HG02938 (cell line): ENCODE results near the gene WASHC4.

Source experiments
- ATAC-seq: cut with Tn5 transposase; IDR thresholded peaks from one replicate; pipeline ENCODE4 v1.9.1; 2021; ENCODE audit warnings: mild to moderate bottlenecking, moderate library complexity; ENCODE audit not compliant: unreplicated experiment

WASHC4 gene

DNA sequence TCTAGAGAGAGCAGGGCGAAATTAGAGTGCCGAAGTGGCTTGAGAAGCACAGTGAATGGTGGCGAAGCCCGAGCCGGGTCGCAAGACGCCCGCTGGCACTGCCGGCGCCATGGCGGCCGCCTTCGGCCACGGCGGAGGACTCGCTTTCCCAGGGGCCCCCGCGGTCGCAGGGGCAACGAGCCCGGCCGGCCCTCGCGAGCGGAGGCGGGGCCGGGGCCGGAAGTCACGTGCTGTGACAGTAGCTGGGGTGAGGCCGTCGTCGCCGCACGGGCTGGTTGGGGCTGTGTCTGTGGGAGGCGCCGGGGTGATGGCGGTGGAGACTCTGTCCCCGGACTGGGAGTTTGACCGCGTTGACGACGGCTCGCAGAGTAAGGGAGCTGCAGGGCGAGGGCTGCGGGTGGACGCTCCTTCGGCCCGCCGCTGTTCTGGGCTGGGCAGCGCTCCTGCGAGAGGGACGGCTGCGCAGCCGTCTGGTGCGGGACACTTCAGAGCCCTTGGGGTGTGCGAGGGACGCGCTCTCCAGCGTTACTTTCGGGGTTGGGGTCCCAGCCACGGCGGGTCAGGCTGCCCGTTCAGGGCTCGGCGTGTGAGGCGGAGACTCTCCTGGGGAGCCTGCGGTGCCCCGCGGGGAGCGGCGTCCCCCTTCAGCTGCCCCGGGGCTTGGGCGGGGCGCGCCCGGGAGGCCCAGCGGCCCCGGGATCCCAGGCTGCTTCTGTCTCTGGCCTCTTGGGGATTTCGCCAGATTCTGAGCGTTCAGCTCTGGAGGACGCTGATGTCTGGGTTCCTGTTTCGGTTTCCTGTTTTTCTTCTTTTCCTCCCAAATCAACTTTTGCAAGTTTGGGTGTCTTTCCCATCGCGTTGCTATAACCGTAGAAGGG is at the start of gene WASHC4:
WASHC4 (plus strand) TSS at position 238 of the 878 bp plus-strand sequence; CDS start at position 308, 70 bp downstream.
- ATAC-seq = peak; percentile 83

- no peak for ATAC-seq
Observed at GRCh38 chr12:105060715-105061378, 46.7 kb upstream of the WASHC4 start.

GRCh38 chr12:105064564-105065178 is 42.9 kb upstream of the WASHC4 start:
- no peak for ATAC-seq

DNA sequence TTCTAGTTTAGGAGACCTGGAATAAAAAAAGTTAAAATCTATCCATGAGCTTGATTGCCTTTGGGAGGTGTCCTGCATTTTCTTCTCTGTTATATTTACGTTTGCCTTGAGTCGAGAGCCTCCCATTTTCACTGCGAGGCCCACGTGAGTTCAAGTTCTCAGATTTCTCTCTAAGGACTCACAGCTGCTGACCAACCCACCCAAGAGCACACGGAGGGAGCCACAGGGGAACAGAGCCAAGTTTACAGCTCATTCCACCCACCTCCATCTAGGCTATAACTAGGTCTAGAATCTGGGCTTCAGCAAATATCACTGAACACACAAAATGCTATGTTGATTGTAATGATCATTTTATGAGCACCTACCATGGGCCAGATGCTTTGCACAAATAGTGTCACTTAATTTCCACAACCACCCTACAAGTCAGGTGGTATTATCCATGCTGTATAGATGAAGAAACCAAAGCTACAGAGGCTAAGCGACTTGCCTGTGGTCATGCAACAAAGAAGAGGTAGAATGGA is 40.0 kb upstream of the WASHC4 start:
- no peak for ATAC-seq

GRCh38 chr12:105069936-105070702 is 37.4 kb upstream of the WASHC4 start:
- ATAC-seq = no peak

- ATAC-seq = no peak
Observed at GRCh38 chr12:105071981-105072380, 35.5 kb upstream of the WASHC4 start.

DNA sequence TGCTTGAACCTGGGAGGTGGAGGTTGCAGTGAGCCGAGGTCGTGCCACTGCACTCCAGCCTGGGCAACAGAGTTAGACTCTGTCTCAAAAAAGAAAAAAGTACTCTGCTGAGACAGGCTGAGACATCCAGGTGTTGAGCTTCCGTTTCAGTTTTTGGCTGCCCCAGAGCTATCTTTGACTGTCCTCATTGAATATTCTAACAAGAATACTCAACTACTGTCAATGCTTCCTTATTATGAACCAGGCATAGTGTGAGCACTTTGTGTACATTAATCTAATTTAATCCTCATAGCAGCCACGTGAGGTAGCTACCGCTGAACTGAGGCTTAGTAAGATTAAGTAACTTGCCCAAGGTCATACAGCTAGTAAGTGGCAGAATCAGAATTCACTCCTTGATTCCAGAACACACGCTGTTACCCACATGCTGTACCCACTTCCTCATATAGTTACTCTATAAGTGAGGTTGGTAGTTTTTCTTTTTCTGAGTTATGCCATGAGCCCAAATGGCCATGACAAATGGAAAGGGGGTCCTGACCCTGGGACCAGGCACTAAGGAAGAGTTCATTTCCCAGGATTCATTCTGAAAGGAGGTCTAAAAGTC is 34.5 kb upstream of the WASHC4 start:
- no peak for ATAC-seq

GRCh38 chr12:105076098-105076497 is 31.4 kb upstream of the WASHC4 start:
- ATAC-seq = no peak

DNA sequence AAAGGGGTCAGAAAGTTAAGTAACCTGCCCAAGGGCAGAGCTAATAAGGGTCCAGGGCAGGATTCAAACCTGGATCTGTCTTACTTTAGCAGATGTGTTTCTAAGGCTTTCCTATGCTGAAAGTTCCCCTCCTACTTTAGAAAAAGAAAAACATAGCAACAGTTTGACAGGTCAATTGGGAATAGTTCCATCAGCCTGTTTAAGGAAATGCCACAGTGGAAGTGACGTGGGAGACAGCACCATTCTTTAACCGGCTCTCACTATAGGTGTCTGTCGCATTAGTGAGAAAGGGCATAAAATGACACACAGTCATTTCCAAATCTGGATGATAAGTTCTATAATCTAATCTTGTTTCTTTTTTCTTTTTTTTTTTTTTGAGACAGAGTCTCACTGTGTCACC is 30.6 kb upstream of the WASHC4 start:
- ATAC-seq = no peak

GRCh38 chr12:105077435-105077834 is 30.1 kb upstream of the WASHC4 start:
- ATAC-seq = no peak

GRCh38 chr12:105078712-105079570 is 28.6 kb upstream of the WASHC4 start:
- no peak for ATAC-seq

DNA sequence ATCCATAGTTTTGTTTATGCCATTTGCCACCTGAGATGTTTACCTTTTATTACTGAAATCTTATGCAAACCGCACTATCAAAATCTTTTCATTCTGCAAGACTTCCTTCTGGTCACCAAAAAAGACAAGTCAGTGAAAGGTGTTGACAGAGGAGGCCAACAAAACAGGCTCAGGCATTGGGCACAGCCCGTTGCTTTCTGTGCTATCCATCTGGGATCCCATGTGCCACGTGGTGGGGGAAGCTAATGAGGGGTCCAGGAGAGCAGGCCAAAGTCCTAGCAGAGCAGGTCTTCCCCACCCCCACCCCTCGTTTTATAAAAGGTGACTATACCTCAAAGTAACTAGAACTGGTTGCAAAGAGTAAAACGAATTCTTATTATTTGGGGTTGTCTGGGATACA is 24.5 kb upstream of the WASHC4 start:
- no peak for ATAC-seq

- no peak for ATAC-seq
Observed at GRCh38 chr12:105083551-105084105, 23.9 kb upstream of the WASHC4 start.

DNA sequence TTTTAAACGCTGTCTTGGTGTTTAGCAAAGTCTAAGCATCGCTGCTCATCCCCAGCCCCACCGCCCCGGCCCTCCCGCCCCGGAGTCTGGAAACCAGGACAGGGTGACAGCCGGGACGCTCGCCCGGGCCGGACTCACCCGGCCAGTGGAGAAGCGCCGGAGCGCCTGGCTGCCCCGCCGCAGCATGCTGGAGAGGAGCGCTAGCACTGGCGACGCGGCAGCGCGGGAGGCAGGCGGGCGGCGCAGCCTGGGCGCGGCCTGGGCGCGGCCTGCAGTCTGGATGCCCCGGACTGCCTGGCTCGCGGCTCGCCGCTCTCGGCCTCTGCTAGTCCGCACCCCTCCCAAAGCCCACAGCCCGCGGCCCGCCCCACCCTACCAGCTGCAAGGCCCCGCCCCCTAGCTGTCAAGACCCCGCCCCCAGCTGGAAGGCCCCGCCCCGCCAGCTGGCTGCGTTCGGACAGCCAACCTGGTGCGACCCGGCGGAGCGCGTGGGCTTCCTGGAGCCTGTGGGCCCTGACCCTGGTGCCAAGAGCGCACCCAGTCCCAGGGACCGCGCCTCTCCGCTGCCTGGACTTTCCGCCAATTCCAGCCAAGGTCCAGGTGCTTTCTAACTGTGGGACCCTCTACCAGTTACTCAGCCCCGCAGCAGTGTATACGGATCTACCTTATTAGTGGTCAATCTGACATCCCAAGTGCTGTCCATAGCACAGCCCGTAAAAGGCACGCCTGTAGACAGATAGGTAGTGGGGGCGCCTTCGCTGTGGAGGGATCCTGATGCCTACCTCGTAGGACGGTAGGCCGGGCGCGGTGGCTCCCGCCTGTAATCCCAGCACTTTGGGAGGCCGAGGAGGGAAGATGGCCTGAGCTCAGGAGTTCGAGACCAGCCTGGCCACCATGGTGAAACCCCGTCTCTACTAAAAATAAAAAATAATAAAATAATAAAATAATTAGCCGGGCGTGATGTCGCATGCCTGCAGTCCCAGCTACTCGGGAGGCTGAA is 23.0 kb upstream of the WASHC4 start, which contains the start of gene ALDH1L2:
ALDH1L2 (minus strand) TSS at position 208 of the 1,000 bp plus-strand sequence; CDS start at position 186, 22 bp downstream.
- ATAC-seq = no peak

DNA sequence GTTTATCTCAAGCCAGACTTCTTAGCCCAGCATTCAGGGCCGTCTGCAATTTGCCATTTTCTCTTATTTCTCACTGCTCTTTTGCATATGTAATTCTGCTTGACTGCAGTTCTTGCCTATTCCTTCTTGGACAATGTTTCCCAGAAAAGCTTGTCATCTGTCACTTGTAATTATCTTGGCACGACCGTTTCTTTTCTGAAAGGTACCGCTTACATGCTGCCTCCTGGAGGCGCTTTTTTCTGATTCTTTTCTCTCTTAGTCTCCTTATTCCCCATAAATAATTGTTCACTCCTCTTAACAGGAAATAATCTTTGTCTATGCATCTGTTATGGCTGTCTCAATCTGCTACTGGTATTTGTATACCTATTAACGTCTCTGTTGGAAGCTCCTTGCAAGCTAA is 22.0 kb upstream of the WASHC4 start:
- ATAC-seq = no peak

- ATAC-seq = no peak
Observed at GRCh38 chr12:105089817-105090216, 17.7 kb upstream of the WASHC4 start.

DNA sequence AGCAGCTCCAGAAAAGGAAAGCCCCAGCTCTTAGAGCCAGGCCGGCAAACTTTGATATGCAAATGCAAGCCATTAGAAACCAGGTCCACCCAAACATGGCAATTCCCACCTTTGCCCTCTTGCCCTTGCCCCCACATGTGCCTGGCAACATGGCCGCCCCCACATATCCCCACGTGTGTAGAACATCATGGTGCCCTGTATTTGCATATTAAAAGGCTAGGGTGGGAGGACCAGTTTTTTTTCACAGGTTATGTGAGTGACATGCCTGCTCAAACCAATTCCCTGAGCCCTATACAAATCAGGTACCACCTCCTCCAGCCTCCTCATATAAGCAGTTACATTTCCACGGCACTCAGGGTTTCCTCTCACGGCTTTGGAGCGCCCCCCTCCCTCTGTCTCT is 17.2 kb upstream of the WASHC4 start:
- no peak for ATAC-seq
